Body of pancreas (tissue), 4 donors: ENCODE measurements around the gene ELANE.
"Not testable (repeated sequence)": the region's sequence is repeated elsewhere in the genome, so short reads cannot be mapped to it uniquely, and the experiment has no call there.

ENCODE experiments used
- POLR2A ChIP-seq, 3 donors: fragments of 450-650 bp; IDR thresholded peaks; one replicate each; pipeline ENCODE4 v1.6.1; 2016; ENCODE audit warnings: antibody characterized with exemption in 3 of 3, mild to moderate bottlenecking in 2 of 3
- TF ChIP-seq, protein P1 (sequence below), 7 experiments: fragments of 450-650 bp in 4 of 7; fragments of 200-600 bp in 3 of 7; sonication (generic) in 3 of 7; IDR thresholded peaks; one replicate each; pipeline ENCODE4 v1.5.1; 2016 to 2019; ENCODE audit warnings: antibody characterized with exemption in 7 of 7

DNA sequence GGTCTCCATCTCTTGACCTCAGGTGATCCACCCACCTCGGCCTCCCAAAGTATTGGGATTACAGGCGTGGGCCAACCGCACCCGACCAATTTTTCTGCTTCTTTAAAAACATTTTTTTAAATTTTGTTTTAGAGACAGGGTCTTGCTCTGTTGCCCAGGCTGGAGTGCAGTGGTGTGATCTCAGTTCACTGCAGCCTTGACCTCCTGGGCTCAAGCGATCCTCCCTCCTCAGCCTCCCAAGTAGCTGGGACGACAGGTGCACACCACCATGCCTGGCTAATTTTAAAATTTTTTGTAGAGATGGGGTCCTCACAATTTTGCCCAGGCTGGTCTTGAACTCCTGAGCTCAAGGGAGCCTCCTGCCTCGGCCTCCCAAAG, 9.3 kb upstream of the ELANE start:
- TF ChIP-seq, protein P1, sequence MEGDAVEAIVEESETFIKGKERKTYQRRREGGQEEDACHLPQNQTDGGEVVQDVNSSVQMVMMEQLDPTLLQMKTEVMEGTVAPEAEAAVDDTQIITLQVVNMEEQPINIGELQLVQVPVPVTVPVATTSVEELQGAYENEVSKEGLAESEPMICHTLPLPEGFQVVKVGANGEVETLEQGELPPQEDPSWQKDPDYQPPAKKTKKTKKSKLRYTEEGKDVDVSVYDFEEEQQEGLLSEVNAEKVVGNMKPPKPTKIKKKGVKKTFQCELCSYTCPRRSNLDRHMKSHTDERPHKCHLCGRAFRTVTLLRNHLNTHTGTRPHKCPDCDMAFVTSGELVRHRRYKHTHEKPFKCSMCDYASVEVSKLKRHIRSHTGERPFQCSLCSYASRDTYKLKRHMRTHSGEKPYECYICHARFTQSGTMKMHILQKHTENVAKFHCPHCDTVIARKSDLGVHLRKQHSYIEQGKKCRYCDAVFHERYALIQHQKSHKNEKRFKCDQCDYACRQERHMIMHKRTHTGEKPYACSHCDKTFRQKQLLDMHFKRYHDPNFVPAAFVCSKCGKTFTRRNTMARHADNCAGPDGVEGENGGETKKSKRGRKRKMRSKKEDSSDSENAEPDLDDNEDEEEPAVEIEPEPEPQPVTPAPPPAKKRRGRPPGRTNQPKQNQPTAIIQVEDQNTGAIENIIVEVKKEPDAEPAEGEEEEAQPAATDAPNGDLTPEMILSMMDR (IDR thresholded peaks at IDR 0.05): not testable (repeated sequence)
- TF ChIP-seq POLR2A (IDR thresholded peaks at IDR 0.05): not testable (repeated sequence)
